H1 (cell line): ENCODE measurements around the gene ANO2. TPM values are rescaled to one million over a fixed set of nuclear protein-coding genes. Genes with fewer than 3 reads are reported as not detected.

Source experiments
- CTCF ChIA-PET: fragments of 300-600 bp; sonication (Branson Sonifier 250); formaldehyde crosslinking; loops from one replicate; lab custom pipeline; 2021; ENCODE audit not compliant: partially characterized antibody; lab: Charles Lee
- POLR2A ChIA-PET: fragments of 300-600 bp; sonication (Branson Sonifier 250); formaldehyde crosslinking; loops from one replicate; lab custom pipeline; 2021; ENCODE audit warnings: inconsistent platforms; ENCODE audit not compliant: partially characterized antibody; lab: Charles Lee
- DNase-seq, 2 experiments: peaks; one replicate each; pipeline versions ENCODE4 v3.0.0 to v3.0.0-alpha.2; 2010 to 2022; ENCODE audit warnings: low spot score in 2 of 2, low read depth in 1 of 2, mixed read lengths in 1 of 2
- FAIRE-seq: peaks from 2 replicates; lab custom pipeline; 2011; peaks lifted over from hg19 to GRCh38; lab: Jason Lieb, UNC
- H2AFZ ChIP-seq: 2 replicates; pipeline ENCODE4 v1.8.1; 2012; ENCODE audit warnings: low read length, inconsistent platforms
- H2AK5ac ChIP-seq: 2 replicates; pipeline ENCODE4 v1.6.1; 2013; ENCODE audit warnings: low read depth, low read length
- H2BK120ac ChIP-seq: replicated peaks from 2 replicates; pipeline ENCODE3; 2013; ENCODE audit warnings: low read depth, low read length, inconsistent platforms
- H2BK12ac ChIP-seq: 2 replicates; pipeline ENCODE4 v1.6.1; 2013; ENCODE audit warnings: low read depth, low read length
- H2BK15ac ChIP-seq: 2 replicates; pipeline ENCODE4 v1.6.1; 2013; ENCODE audit warnings: low read length
- H2BK20ac ChIP-seq: 2 replicates; pipeline ENCODE4 v1.6.1; 2013; ENCODE audit warnings: low read length
- H2BK5ac ChIP-seq: 2 replicates; pipeline ENCODE4 v1.6.1; 2013; ENCODE audit warnings: low read depth, low read length
- H3K14ac ChIP-seq: 2 replicates; pipeline ENCODE4 v1.6.1; 2013; ENCODE audit warnings: inconsistent platforms; ENCODE audit not compliant: insufficient read length
- H3K18ac ChIP-seq: 2 replicates; pipeline ENCODE4 v1.6.1; 2013; ENCODE audit warnings: low read length; ENCODE audit errors: extremely low read depth
- H3K23ac ChIP-seq: 2 replicates; pipeline ENCODE4 v1.6.1; 2013; ENCODE audit warnings: inconsistent platforms; ENCODE audit not compliant: insufficient read length
- H3K23me2 ChIP-seq: 2 replicates; pipeline ENCODE4 v1.6.1; 2013; ENCODE audit warnings: low read depth, low read length
- H3K27ac ChIP-seq: 2 replicates; pipeline ENCODE4 v1.6.1; 2011; ENCODE audit warnings: low read depth, low read length, inconsistent platforms
- H3K27me3 ChIP-seq, 4 experiments: replicated peaks in 1 of 4; 1 replicate in 1 of 4; 2 replicates in 3 of 4; pipeline versions ENCODE4 v1.6.1 to v1.8.1; 2011 to 2013; ENCODE audit warnings: low read length in 3 of 4, mild to moderate bottlenecking in 3 of 4, inconsistent platforms in 2 of 4, mixed read lengths in 2 of 4, moderate library complexity in 1 of 4; ENCODE audit not compliant: control insufficient read depth in 3 of 4, insufficient read depth in 3 of 4; ENCODE audit errors: extremely low read depth in 1 of 4
- H3K36me3 ChIP-seq, 4 experiments: 2 replicates each; pipeline versions ENCODE4 v1.6.1 to v1.8.1; 2011 to 2013; ENCODE audit warnings: mild to moderate bottlenecking in 4 of 4, low read length in 3 of 4, moderate library complexity in 2 of 4, control low read depth in 1 of 4, inconsistent platforms in 1 of 4; ENCODE audit not compliant: insufficient read depth in 4 of 4, control insufficient read depth in 2 of 4
- H3K4ac ChIP-seq: replicated peaks from 2 replicates; pipeline ENCODE3; 2013; ENCODE audit warnings: low read length, low read depth, mixed read lengths, inconsistent platforms; ENCODE audit not compliant: insufficient read length
- H3K4me1 ChIP-seq, 4 experiments: replicated peaks in 1 of 4; 1 replicate in 1 of 4; 2 replicates in 3 of 4; pipeline versions ENCODE4 v1.6.1 to v1.8.1; 2011 to 2013; ENCODE audit warnings: low read length in 3 of 4, inconsistent platforms in 2 of 4, mixed read lengths in 1 of 4; ENCODE audit not compliant: insufficient read depth in 4 of 4, control insufficient read depth in 3 of 4
- H3K4me2 ChIP-seq, 2 experiments: 2 replicates each; pipeline versions ENCODE4 v1.6.1 to v1.8.1; 2011 to 2013; ENCODE audit warnings: low read depth in 2 of 2, low read length in 2 of 2, control low read depth in 1 of 2, inconsistent platforms in 1 of 2, mild to moderate bottlenecking in 1 of 2; ENCODE audit not compliant: insufficient read depth in 1 of 2
- H3K4me3 ChIP-seq, 4 experiments: fragments of 200-600, 300-600 bp in 1 of 4; sonication (generic), shearing (Covaris generic), sonication (Bioruptor Twin) in 1 of 4; 2 replicates each; pipeline versions ENCODE4 v1.5.1 to v1.8.1; 2011 to 2016; ENCODE audit warnings: low read length in 4 of 4, low read depth in 3 of 4, control low read depth in 2 of 4, inconsistent platforms in 2 of 4, mild to moderate bottlenecking in 2 of 4, mixed read lengths in 1 of 4, moderate library complexity in 1 of 4; ENCODE audit not compliant: insufficient read depth in 2 of 4; ENCODE audit errors: extremely low read depth in 1 of 4
- H3K56ac ChIP-seq: replicated peaks from 2 replicates; pipeline ENCODE3; 2013; ENCODE audit warnings: low read depth, mild to moderate bottlenecking, mixed read lengths, low read length, inconsistent platforms; ENCODE audit not compliant: insufficient read length
- H3K79me1 ChIP-seq: 2 replicates; pipeline ENCODE4 v1.6.1; 2013; ENCODE audit warnings: low read depth, low read length, control low read depth
- H3K79me2 ChIP-seq, 2 experiments: 2 replicates each; pipeline versions ENCODE4 v1.6.1 to v1.8.1; 2012 to 2013; ENCODE audit warnings: low read length in 2 of 2, mild to moderate bottlenecking in 2 of 2, inconsistent platforms in 1 of 2; ENCODE audit not compliant: insufficient read depth in 2 of 2, control insufficient read depth in 1 of 2
- H3K9ac ChIP-seq, 4 experiments: replicated peaks in 1 of 4; 1 replicate in 1 of 4; 2 replicates in 3 of 4; pipeline versions ENCODE4 v1.6.1 to v1.8.1; 2011 to 2013; ENCODE audit warnings: low read depth in 3 of 4, low read length in 3 of 4, control low read depth in 2 of 4, mild to moderate bottlenecking in 2 of 4, moderate library complexity in 2 of 4, inconsistent platforms in 1 of 4; ENCODE audit errors: extremely low read depth in 1 of 4
- H3K9me3 ChIP-seq, 2 experiments: 2 replicates each; pipeline versions ENCODE4 v1.6.1 to v1.8.1; 2012 to 2013; ENCODE audit warnings: mild to moderate bottlenecking in 2 of 2, moderate library complexity in 2 of 2, control low read depth in 1 of 2, inconsistent platforms in 1 of 2, low read depth in 1 of 2, low read length in 1 of 2, mixed read lengths in 1 of 2; ENCODE audit not compliant: insufficient read depth in 2 of 2
- H4K20me1 ChIP-seq, 2 experiments: replicated peaks in 1 of 2; 2 replicates each; pipeline versions ENCODE3 to v1.8.1; 2011 to 2013; ENCODE audit warnings: inconsistent platforms in 2 of 2, low read length in 2 of 2, mild to moderate bottlenecking in 1 of 2; ENCODE audit not compliant: insufficient read depth in 2 of 2, control insufficient read depth in 1 of 2
- H4K5ac ChIP-seq: 2 replicates; pipeline ENCODE4 v1.6.1; 2013; ENCODE audit warnings: low read length, low read depth, mixed read lengths, inconsistent platforms; ENCODE audit not compliant: insufficient read length
- H4K8ac ChIP-seq: 2 replicates; pipeline ENCODE4 v1.8.0; 2013; ENCODE audit warnings: mild to moderate bottlenecking, moderate library complexity, low read length, inconsistent platforms; ENCODE audit not compliant: insufficient read depth; ENCODE audit errors: extremely low read depth
- H4K91ac ChIP-seq: replicated peaks from 2 replicates; pipeline ENCODE3; 2013; ENCODE audit warnings: low read length, mixed read lengths, inconsistent platforms; ENCODE audit not compliant: insufficient read length
- EZH2 ChIP-seq: fragments of 200-600 bp; sonication (generic); IDR thresholded peaks from 2 replicates; pipeline ENCODE4 v1.7.1; 2012; ENCODE audit warnings: low read depth, mild to moderate bottlenecking, moderate library complexity, low read length, inconsistent platforms; ENCODE audit not compliant: severe bottlenecking
- GABPA ChIP-seq: IDR thresholded peaks from 2 replicates; pipeline ENCODE4 v1.6.1; 2011; ENCODE audit warnings: mild to moderate bottlenecking, low read length, moderate library complexity, borderline replicate concordance; ENCODE audit not compliant: insufficient read depth
- GTF2F1 ChIP-seq: IDR thresholded peaks from 2 replicates; pipeline ENCODE4 v1.6.1; 2012; ENCODE audit warnings: low read depth, low read length, improper control_type of control experiment, borderline replicate concordance
- KDM4A ChIP-seq: IDR thresholded peaks from one replicate; pipeline ENCODE4 v1.7.1; 2012; ENCODE audit warnings: low read depth, mild to moderate bottlenecking, moderate library complexity, low read length, inconsistent platforms; ENCODE audit not compliant: severe bottlenecking
- POLR2AphosphoS5 ChIP-seq: IDR thresholded peaks from 2 replicates; pipeline ENCODE4 v1.6.1; 2011; ENCODE audit warnings: low read depth, low read length
- SIX5 ChIP-seq: IDR thresholded peaks from 2 replicates; pipeline ENCODE4 v1.6.1; 2011; ENCODE audit warnings: mild to moderate bottlenecking, low read depth, low read length
- TAF1 ChIP-seq: IDR thresholded peaks from 2 replicates; pipeline ENCODE4 v1.6.1; 2011; ENCODE audit warnings: mild to moderate bottlenecking, low read depth, low read length
- WGBS, 2 experiments: shearing (Covaris generic) in 1 of 2; methylation state at CpG; one replicate each; pipeline versions ENCODE4 v1.1.6 to v1.1.7; 2013 to 2015; ENCODE audit warnings: low lambda C conversion rate in 2 of 2, mixed read lengths in 2 of 2, inconsistent platforms in 1 of 2, low coverage in 1 of 2, missing lambda C conversion rate in 1 of 2; ENCODE audit not compliant: insufficient replicate concordance in 2 of 2, insufficient coverage in 1 of 2, insufficient read length in 1 of 2; ENCODE audit errors: extremely low coverage in 1 of 2, missing lambda C conversion rate in 1 of 2; 5-methylcytosine and 5-hydroxymethylcytosine counted together
- polyA plus RNA-seq, 7 experiments: library from polyadenylated mRNA; depleted of rRNA in 3 of 7; stranded (reverse) in 5 of 7; unstranded in 2 of 7; fragments of >200 nt in 5 of 7; fragments of 200-250 nt in 2 of 7; gene quantifications; 1 replicate in 5 of 7; 2 replicates in 1 of 7; 4 replicates in 1 of 7; pipeline versions ENCODE4 v1.2.1 to v1.2.3, GENCODE V29; 2011 to 2013; ENCODE audit warnings: missing spikeins in 2 of 7, mixed read lengths in 2 of 7
- total RNA-seq: library from RNA; stranded (reverse); fragmentation: NEBNext Ultra II Directional; extraction: Animal tissue kit (Norgen Biotek cat#: 25700); gene quantifications from 2 replicates; pipeline ENCODE4 v1.2.1, GENCODE V29; 2021

The ANO2 gene
- total and polyA plus RNA-seq, 2 of the 8 experiments (the other 6 are each of a cell fraction or from before 2014, with no cell fraction given), result 1.9 to 5.5 TPM

GRCh38 chr12:5944053-5944452, 1.0 kb downstream of the ANO2 start:
- H3K27ac ChIP-seq, result no peak overlapping the region
- CTCF ChIA-PET, result interaction anchor here (1.6 kb wide), 2 partner anchors 22 to 25 kb away, joined by 3 read pairs; no protein-coding TSS in a partner anchor
- H3K14ac ChIP-seq, result no peak overlapping the region
- no peaks in the 10 kb centered on the region for H3K79me2 ChIP-seq
- peaks cover 4 to 23% (median 10%) of the 10 kb centered on the region in 4 experiments; a peak in 5 of 7 replicates for H3K27me3 ChIP-seq
- peak overlapping the region; percentile 77 to 91; a peak in 3 of 4 replicates for H3K4me2 ChIP-seq
- no peak overlapping the region for H4K5ac ChIP-seq
- FAIRE-seq, result no peak
- no peak overlapping the region for H3K9ac ChIP-seq
- H3K4ac ChIP-seq, result peak overlapping the region; percentile 9
- TF ChIP-seq SIX5 (no peak), POLR2AphosphoS5 (no peak), TAF1 (no peak), GTF2F1 (no peak), EZH2 (no peak), GABPA (no peak), KDM4A (no peak)
- TF ChIP-seq, all 59 proteins: peak for 0
- 98% methylated on average over 8 of the region's 8 CpGs; no CpG with 5 or more reads in 1 of the 2 experiments for WGBS, 2 experiments
- DNase-seq, result no peak
- H3K23ac ChIP-seq, result no peak overlapping the region
- H4K91ac ChIP-seq, result no peak overlapping the region
- H3K4me3 ChIP-seq, result peak overlapping the region in 3 of 4 experiments; percentile 80 to 91 (median 84); a peak in 2 of 8 replicates
- H3K23me2 ChIP-seq, result peaks cover 2% of the 10 kb centered on the region
- H2AFZ ChIP-seq, result peak overlapping the region; percentile 37; the same call in 1 of the 2 replicates
- H4K8ac ChIP-seq, result no peak overlapping the region
- no peak overlapping the region for H3K56ac ChIP-seq
- 0 out of 2 replicates have a peak overlapping the region, but pooled peaks have one; percentile 14 for H2AK5ac ChIP-seq
- no peaks in the 10 kb centered on the region for H3K36me3 ChIP-seq
- peaks cover 0 to 5% (median 2%) of the 10 kb centered on the region in 4 experiments; a peak in 4 of 7 replicates for H3K4me1 ChIP-seq
- POLR2A ChIA-PET, result interaction anchor here (1.1 to 1.5 kb wide), 4 partner anchors 21 to 69 kb away, joined by 3 to 5 read pairs (median 4); no protein-coding TSS in a partner anchor
- H3K18ac ChIP-seq, result no peak overlapping the region
- H3K9me3 ChIP-seq, result no peaks in the 10 kb centered on the region
- H2BK15ac ChIP-seq, result peak overlapping the region; percentile 76; the same call in 1 of the 2 replicates
- no peaks in the 10 kb centered on the region for H3K79me1 ChIP-seq
- no peak overlapping the region for H2BK120ac ChIP-seq
- H4K20me1 ChIP-seq, result no peaks in the 10 kb centered on the region
- no peak overlapping the region for H2BK5ac ChIP-seq
- H2BK12ac ChIP-seq, result 0 out of 2 replicates have a peak overlapping the region, but pooled peaks have one; percentile 22
- H2BK20ac ChIP-seq, result no peak overlapping the region
